Endothelial cell of umbilical vein (primary cell): Measurements from ENCODE around the gene CCDC70. TPM values are rescaled to one million over a fixed set of nuclear protein-coding genes. Genes with fewer than 3 reads are reported as not detected.

ENCODE experiments used
- BruUV-seq: library from RNA; stranded (reverse); fragments of 400-500 nt; replicated peaks from 2 replicates; lab custom pipeline; 2021; lab: Mats Ljungman, UMichigan
- CTCF ChIA-PET: fragments of 300-600, 350-600 bp; sonication (Branson Sonifier 250); formaldehyde crosslinking; loops from one replicate; lab custom pipeline; 2021; ENCODE audit warnings: antibody characterized with exemption, inconsistent platforms; lab: Charles Lee
- POLR2A ChIA-PET: fragments of 300-600, 350-600 bp; sonication (Branson Sonifier 250); formaldehyde crosslinking; loops from one replicate; lab custom pipeline; 2021; ENCODE audit warnings: antibody characterized with exemption, inconsistent platforms; lab: Charles Lee
- DNase-seq: peaks from one replicate; pipeline ENCODE4 v3.0.0-alpha.2; 2011; ENCODE audit warnings: low read depth, low spot score
- FAIRE-seq: peaks from 2 replicates; lab custom pipeline; 2011; peaks lifted over from hg19 to GRCh38; lab: Jason Lieb, UNC
- H2AFZ ChIP-seq: 2 replicates; pipeline ENCODE4 v1.6.0; 2012; ENCODE audit warnings: low read depth, low read length, control low read depth, inconsistent platforms
- H3K27ac ChIP-seq: 2 replicates; pipeline ENCODE4 v1.5.1; 2011; ENCODE audit warnings: low read depth, mild to moderate bottlenecking, control low read depth, low read length, moderate library complexity; ENCODE audit not compliant: insufficient read depth
- H3K27me3 ChIP-seq, 2 experiments: 2 replicates each; pipeline versions ENCODE4 v1.6.0 to v1.6.1; 2011; ENCODE audit warnings: low read length in 2 of 2, mixed read lengths in 1 of 2; ENCODE audit not compliant: control insufficient read depth in 2 of 2, insufficient read depth in 2 of 2
- H3K36me3 ChIP-seq, 2 experiments: 2 replicates in 1 of 2; 3 replicates in 1 of 2; pipeline ENCODE4 v1.5.1; 2011; ENCODE audit warnings: low read length in 2 of 2, mild to moderate bottlenecking in 1 of 2, moderate library complexity in 1 of 2; ENCODE audit not compliant: control insufficient read depth in 2 of 2, insufficient read depth in 2 of 2; ENCODE audit errors: extremely low read depth in 1 of 2
- H3K4me1 ChIP-seq: 3 replicates; pipeline ENCODE4 v1.5.1; 2011; ENCODE audit warnings: mild to moderate bottlenecking, low read length; ENCODE audit not compliant: control insufficient read depth, insufficient read depth; ENCODE audit errors: extremely low read depth
- H3K4me2 ChIP-seq: 2 replicates; pipeline ENCODE4 v1.6.1; 2011; ENCODE audit warnings: low read length, control low read depth, mixed read lengths; ENCODE audit not compliant: insufficient read depth
- H3K4me3 ChIP-seq, 3 experiments: fragments of 200-600 bp in 1 of 3; sonication (generic), shearing (Covaris generic) in 1 of 3; replicated peaks in 1 of 3; 2 replicates each; pipeline ENCODE4 v1.5.1; 2011 to 2016; ENCODE audit warnings: control low read depth in 3 of 3, low read length in 3 of 3, mild to moderate bottlenecking in 2 of 3, inconsistent platforms in 1 of 3, low read depth in 1 of 3, moderate library complexity in 1 of 3; ENCODE audit not compliant: insufficient read depth in 1 of 3
- H3K79me2 ChIP-seq: 2 replicates; pipeline ENCODE4 v1.6.0; 2012; ENCODE audit warnings: low read length, inconsistent platforms; ENCODE audit not compliant: control insufficient read depth, insufficient read depth
- H3K9ac ChIP-seq: replicated peaks from 2 replicates; pipeline ENCODE3; 2011; ENCODE audit warnings: low read length, control low read depth; ENCODE audit not compliant: insufficient read depth; ENCODE audit errors: extremely low read depth
- H3K9me1 ChIP-seq: replicated peaks from 3 replicates; pipeline ENCODE4 v1.6.0; 2011; ENCODE audit warnings: mild to moderate bottlenecking, low read length; ENCODE audit not compliant: control insufficient read depth, insufficient read depth; ENCODE audit errors: extremely low read depth
- H3K9me3 ChIP-seq: replicated peaks from 2 replicates; pipeline ENCODE4 v1.5.1; 2012; ENCODE audit warnings: low read length, inconsistent platforms; ENCODE audit not compliant: control insufficient read depth, insufficient read depth
- H4K20me1 ChIP-seq: replicated peaks from 2 replicates; pipeline ENCODE3; 2011; ENCODE audit warnings: mild to moderate bottlenecking, low read length; ENCODE audit not compliant: control insufficient read depth, insufficient read depth; ENCODE audit errors: extremely low read depth
- dilution Hi-C: fragments of 300-500 bp; cut with MboI; formaldehyde crosslinking; loops from one replicate; pipeline ENCODE4 v1.15.0; 2019; ENCODE audit warnings: low sequenced_read_pairs; ENCODE audit not compliant: extremely low pct_ligation_motif_present
- intact Hi-C: fragments of 100-400 bp; cut with micrococcal nuclease; formaldehyde crosslinking; loops from one replicate; pipeline ENCODE4 v1.10.0; 2022
- polyA plus RNA-seq, 4 experiments: library from polyadenylated mRNA; depleted of rRNA in 3 of 4; stranded (reverse) in 3 of 4; unstranded in 1 of 4; fragments of >200 nt; gene quantifications; 2 replicates each; pipeline versions ENCODE4 v1.2.1 to v1.2.3, GENCODE V29; 2011 to 2012; ENCODE audit warnings: missing spikeins in 1 of 4
- total RNA-seq: library from RNA; stranded (reverse); gene quantifications from 2 replicates; pipeline ENCODE4 v1.2.3, GENCODE V29; 2021
- TF ChIP-seq, protein P1 (sequence below), 2 donors: IDR thresholded peaks; 1 replicate in 1 of 2; 2 replicates in 1 of 2; pipeline ENCODE4 v1.5.1; 2011; ENCODE audit warnings: low read length in 2 of 2, mild to moderate bottlenecking in 2 of 2, moderate library complexity in 2 of 2, control low read depth in 1 of 2, inconsistent platforms in 1 of 2, low read depth in 1 of 2; ENCODE audit not compliant: insufficient read depth in 1 of 2; ENCODE audit errors: extremely low read depth in 1 of 2

Gene CCDC70
- total and polyA plus RNA-seq, 2 donors (not counting 3 experiments of a cell fraction or from before 2014, with no cell fraction given), result not detected

GRCh38 chr13:51914137-51914493 is 52.3 kb downstream of the CCDC70 start:
- DNase-seq, result no peak
- Histone ChIP-seq H4K20me1 (no peaks in the 10 kb centered on the region), H3K36me3 (no peaks in the 10 kb centered on the region), H3K9me3 (no peaks in the 10 kb centered on the region), H3K27me3 (peaks cover 0 to 2% of the 10 kb centered on the region in 2 experiments), H2AFZ (no peak overlapping the region), H3K9me1 (no peaks in the 10 kb centered on the region), H3K4me3 (no peak overlapping the region), H3K9ac (no peak overlapping the region), H3K4me2 (no peak overlapping the region), H3K4me1 (no peaks in the 10 kb centered on the region), H3K27ac (no peak overlapping the region), H3K79me2 (no peaks in the 10 kb centered on the region)
- CTCF ChIA-PET, result interaction anchor here (1.3 to 2.9 kb wide), 2 partner anchors 9 to 18 kb away, joined by 3 to 8 read pairs; no protein-coding TSS in a partner anchor
- no TSS peak for BruUV-seq
- FAIRE-seq, result no peak
- dilution Hi-C loops, result no loop called here
- POLR2A ChIA-PET, result no interaction called here
- TF ChIP-seq, protein P1, sequence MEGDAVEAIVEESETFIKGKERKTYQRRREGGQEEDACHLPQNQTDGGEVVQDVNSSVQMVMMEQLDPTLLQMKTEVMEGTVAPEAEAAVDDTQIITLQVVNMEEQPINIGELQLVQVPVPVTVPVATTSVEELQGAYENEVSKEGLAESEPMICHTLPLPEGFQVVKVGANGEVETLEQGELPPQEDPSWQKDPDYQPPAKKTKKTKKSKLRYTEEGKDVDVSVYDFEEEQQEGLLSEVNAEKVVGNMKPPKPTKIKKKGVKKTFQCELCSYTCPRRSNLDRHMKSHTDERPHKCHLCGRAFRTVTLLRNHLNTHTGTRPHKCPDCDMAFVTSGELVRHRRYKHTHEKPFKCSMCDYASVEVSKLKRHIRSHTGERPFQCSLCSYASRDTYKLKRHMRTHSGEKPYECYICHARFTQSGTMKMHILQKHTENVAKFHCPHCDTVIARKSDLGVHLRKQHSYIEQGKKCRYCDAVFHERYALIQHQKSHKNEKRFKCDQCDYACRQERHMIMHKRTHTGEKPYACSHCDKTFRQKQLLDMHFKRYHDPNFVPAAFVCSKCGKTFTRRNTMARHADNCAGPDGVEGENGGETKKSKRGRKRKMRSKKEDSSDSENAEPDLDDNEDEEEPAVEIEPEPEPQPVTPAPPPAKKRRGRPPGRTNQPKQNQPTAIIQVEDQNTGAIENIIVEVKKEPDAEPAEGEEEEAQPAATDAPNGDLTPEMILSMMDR (IDR thresholded peaks at IDR 0.05; ENCODE audit: extremely low read depth in 1 of 2, insufficient read depth in 1 of 2, low read depth in 1 of 2, low read length in 2 of 2), result no peak
- intact Hi-C loops, result no loop called here

Other genes with a start within 250 kb of the CCDC70 start
- gene DHRS12, start 57.8 kb upstream of the CCDC70 start, total RNA-seq, result 6.4 and 8.9 TPM in 2 replicates
- 9.1 and 9.4 TPM in 2 replicates for gene DHRS12, start 57.8 kb upstream of the CCDC70 start, polyA plus RNA-seq
- gene TMEM272, start 16.8 kb upstream of the CCDC70 start, total RNA-seq, result not detected in 2 replicates
- not detected in 2 replicates for gene TMEM272, start 16.8 kb upstream of the CCDC70 start, polyA plus RNA-seq
- gene ATP7B, start 149.5 kb downstream of the CCDC70 start, total RNA-seq, result 8.0 TPM in 2 replicates
- 3.9 and 4.2 TPM in 2 replicates for gene ATP7B, start 149.5 kb downstream of the CCDC70 start, polyA plus RNA-seq
- gene ALG11, start 150.4 kb downstream of the CCDC70 start, total RNA-seq, result 31.0 and 34.7 TPM in 2 replicates
- gene ALG11, start 150.4 kb downstream of the CCDC70 start, polyA plus RNA-seq, result 4.3 and 6.5 TPM in 2 replicates
- gene UTP14C, start 162.7 kb downstream of the CCDC70 start, total RNA-seq, result 9.4 and 10.9 TPM in 2 replicates
- 3.3 and 4.1 TPM in 2 replicates for gene UTP14C, start 162.7 kb downstream of the CCDC70 start, polyA plus RNA-seq